ENCODE results near the gene MAN2C1.
A peak's percentile ranks its signal among the peaks of the same experiment; 100 is the strongest.

MAN2C1 gene

DNA sequence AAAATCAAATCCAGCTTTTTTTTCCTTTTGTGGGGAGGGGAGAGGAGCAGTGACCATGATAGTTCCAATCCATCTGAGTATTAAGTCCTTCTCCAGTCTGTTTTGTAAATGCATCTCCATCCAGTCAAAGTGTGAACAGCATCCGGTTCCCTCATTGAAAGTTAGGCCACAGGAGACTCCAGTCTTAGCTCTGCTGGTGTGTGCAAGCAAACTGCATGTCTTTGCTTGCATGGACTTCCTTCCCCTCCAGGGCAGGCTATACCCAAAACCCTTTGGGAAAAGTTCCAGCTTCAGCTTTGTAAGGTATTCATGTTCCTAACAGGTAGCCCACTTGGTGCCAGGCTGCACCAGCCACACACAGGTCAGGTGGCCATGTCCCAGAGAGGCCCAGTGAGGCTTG is 3.1 kb upstream of the MAN2C1 start:
- Histone ChIP-seq H3K4me1 (ENCODE audit: control insufficient read depth, insufficient read depth, low read length) (peaks cover 3% of the 10 kb centered on the region), H3K9me3 (ENCODE audit: control insufficient read depth, insufficient read depth, low read length) (no peaks in the 10 kb centered on the region), H3K27ac (ENCODE audit: low read length) (no peak overlapping the region), H3K36me3 (ENCODE audit: control insufficient read depth, insufficient read depth, low read length) (peaks cover 28% of the 10 kb centered on the region), H3K27me3 (ENCODE audit: control insufficient read depth, insufficient read depth, low read length) (no peaks in the 10 kb centered on the region), H3K4me3 (ENCODE audit: low read length) (no peak overlapping the region)
- no CpG with 5 or more reads among the region's 1 CpG for WGBS (ENCODE audit: insufficient coverage, insufficient read length)
- no peak for DNase-seq (ENCODE audit: low read depth, low spot score)

DNA sequence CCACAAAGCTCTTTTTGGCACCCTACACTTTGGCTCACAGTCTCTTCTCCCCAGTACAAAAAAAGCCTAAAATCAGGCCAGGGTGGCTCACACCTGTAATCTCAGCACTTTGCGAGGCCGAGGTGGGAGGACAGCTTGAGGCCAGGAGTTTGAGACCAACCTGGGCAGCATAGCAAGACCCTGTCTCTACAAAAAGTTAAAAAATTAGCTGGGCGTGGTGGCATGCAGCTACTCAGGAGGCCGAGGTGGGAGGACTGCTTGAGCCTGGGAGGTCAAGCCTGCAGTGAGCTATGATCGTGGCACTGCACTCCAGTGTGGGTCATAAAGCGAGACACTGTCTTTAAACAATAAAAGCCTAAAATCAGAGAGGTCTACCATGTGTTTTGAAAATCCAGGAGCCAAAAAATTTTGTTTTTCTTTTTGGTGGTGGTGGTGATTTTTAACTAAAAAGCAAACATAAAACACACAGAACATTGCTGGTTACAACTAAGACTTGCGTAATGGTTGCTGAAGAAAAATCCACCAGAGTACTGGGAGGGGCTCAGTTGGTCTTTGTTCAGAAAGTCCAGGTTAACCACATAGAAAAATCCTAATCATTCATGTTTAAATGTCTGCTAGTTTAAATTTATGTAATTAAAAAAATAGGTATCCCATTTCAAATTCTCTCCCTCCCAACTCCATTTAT is 1.6 kb upstream of the MAN2C1 start:
- Histone ChIP-seq H3K4me3 (ENCODE audit: low read length) (no peak overlapping the region), H3K4me1 (ENCODE audit: control insufficient read depth, insufficient read depth, low read length) (peaks cover 3% of the 10 kb centered on the region), H3K36me3 (ENCODE audit: control insufficient read depth, insufficient read depth, low read length) (peaks cover 22% of the 10 kb centered on the region), H3K27me3 (ENCODE audit: control insufficient read depth, insufficient read depth, low read length) (no peaks in the 10 kb centered on the region), H3K27ac (ENCODE audit: low read length) (no peak overlapping the region), H3K9me3 (ENCODE audit: control insufficient read depth, insufficient read depth, low read length) (no peaks in the 10 kb centered on the region)
- no CpG with 5 or more reads among the region's 7 CpGs for WGBS (ENCODE audit: insufficient coverage, insufficient read length)
- DNase-seq (ENCODE audit: low read depth, low spot score), result no peak

DNA sequence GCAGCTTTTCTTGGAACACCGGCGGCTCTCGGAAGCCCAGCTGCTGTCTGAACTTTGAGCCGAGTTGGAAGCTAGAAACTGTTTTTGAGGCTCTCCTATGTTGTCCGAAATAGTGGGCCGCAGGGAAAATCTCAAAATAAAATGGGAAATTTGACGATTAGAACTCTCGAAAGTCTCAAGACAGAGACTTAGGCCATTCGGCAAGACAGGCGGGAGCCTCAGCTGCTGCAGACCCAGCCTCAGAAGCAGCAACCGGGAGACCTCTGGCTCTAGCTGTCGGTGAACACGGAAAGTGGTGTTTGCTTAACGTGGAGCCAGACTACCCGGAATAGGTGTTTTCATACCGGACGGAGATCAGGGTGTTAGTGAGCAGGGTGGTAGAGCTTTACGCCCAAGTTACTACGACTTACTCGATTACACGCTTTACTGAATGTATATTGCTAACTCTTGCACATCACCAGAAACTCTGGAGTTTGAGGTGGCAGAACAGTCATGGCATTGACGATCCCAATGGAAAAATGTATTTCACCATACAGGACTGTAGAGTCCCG is 357 bp upstream of the MAN2C1 start:
- H3K36me3 ChIP-seq (ENCODE audit: control insufficient read depth, insufficient read depth, low read length), result peaks cover 15% of the 10 kb centered on the region

DNA sequence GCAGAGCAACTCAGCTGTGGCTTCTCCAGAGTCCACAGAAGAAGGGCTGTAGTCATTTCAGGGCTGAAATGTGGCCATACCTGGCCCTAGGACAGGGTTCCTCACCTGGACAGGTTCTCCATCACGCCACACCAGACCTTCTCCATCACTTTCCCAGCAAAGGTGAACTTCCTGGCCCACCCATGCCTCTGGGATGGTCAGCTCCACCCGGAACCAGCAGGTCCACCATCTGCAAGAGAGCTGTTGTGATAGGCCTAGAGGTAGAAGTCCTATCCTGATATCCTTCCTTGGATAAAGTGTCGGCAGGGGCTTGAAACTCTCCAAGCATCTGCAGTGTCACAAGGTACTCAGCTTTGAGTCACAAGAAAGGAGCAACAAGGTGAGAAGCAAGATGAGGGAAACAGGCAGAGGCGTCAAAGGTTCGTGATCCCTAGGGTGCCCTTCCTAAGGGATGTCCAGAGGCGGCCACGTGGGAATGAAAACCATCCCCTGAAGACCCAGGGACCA is 948 bp downstream of the MAN2C1 start:
- Histone ChIP-seq H3K27ac (ENCODE audit: low read length) (no peak overlapping the region), H3K36me3 (ENCODE audit: control insufficient read depth, insufficient read depth, low read length) (peaks cover 16% of the 10 kb centered on the region), H3K9me3 (ENCODE audit: control insufficient read depth, insufficient read depth, low read length) (no peaks in the 10 kb centered on the region), H3K27me3 (ENCODE audit: control insufficient read depth, insufficient read depth, low read length) (no peaks in the 10 kb centered on the region), H3K4me1 (ENCODE audit: control insufficient read depth, insufficient read depth, low read length) (peaks cover 3% of the 10 kb centered on the region), H3K4me3 (ENCODE audit: low read length) (no peak overlapping the region; the same call in 1 of the 2 replicates)
- WGBS (ENCODE audit: insufficient coverage, insufficient read length), result no CpG with 5 or more reads among the region's 7 CpGs
- DNase-seq (ENCODE audit: low read depth, low spot score), result no peak

More for the DNA sequence above, 357 bp upstream of the MAN2C1 start:
- peak overlapping the region; percentile 87; the same call in 1 of the 2 replicates for H3K4me3 ChIP-seq (ENCODE audit: low read length)
- no peak for DNase-seq (ENCODE audit: low read depth, low spot score)
- no CpG with 5 or more reads among the region's 23 CpGs for WGBS (ENCODE audit: insufficient coverage, insufficient read length)
- H3K27me3 ChIP-seq (ENCODE audit: control insufficient read depth, insufficient read depth, low read length), result no peaks in the 10 kb centered on the region
- no peak overlapping the region for H3K27ac ChIP-seq (ENCODE audit: low read length)
- peaks cover 3% of the 10 kb centered on the region for H3K4me1 ChIP-seq (ENCODE audit: control insufficient read depth, insufficient read depth, low read length)
- H3K9me3 ChIP-seq (ENCODE audit: control insufficient read depth, insufficient read depth, low read length), result no peaks in the 10 kb centered on the region

DNA sequence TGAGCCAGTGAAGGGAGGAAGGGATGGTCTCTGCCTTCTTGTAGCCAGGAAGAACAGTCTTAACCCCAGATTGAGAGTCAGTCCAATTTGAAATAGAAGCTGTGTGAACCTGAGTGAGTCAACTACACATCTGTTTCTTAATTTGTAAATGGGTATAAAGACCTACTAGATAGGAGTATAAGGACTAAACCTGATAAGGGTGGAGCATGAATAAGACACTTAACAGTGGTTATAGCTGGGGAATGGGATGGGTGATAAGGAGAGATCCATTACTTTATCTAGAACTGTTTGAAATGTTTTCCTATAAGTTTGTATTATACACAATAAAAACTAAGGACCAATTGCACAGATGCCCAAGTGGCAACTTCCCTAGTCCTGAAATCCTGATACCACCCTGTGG is 1.4 kb downstream of the MAN2C1 start:
- H3K36me3 ChIP-seq (ENCODE audit: control insufficient read depth, insufficient read depth, low read length), result peaks cover 19% of the 10 kb centered on the region
- no peak overlapping the region for H3K4me3 ChIP-seq (ENCODE audit: low read length)

DNA sequence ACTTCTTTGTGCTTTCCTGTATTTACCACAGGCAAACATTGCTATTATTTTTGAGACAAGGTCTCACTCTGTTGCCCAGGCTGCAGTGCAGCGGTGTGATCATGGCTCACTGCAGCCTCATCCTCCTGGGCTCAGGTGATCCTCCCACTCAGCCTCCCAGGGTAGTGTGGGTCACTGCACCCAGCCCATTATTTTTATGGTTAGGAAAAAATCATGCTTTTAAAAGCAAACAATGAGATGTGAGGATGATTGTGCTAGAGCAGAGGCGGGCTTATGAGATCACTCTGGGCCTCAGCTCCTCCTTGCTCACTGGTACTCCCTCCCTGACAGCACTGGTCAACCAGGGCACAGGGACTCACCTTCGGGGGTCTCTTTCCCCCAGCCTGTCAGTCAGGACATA is 2.2 kb downstream of the MAN2C1 start:
- Histone ChIP-seq H3K36me3 (ENCODE audit: control insufficient read depth, insufficient read depth, low read length) (peaks cover 18% of the 10 kb centered on the region), H3K9me3 (ENCODE audit: control insufficient read depth, insufficient read depth, low read length) (no peaks in the 10 kb centered on the region), H3K27me3 (ENCODE audit: control insufficient read depth, insufficient read depth, low read length) (no peaks in the 10 kb centered on the region), H3K4me1 (ENCODE audit: control insufficient read depth, insufficient read depth, low read length) (peaks cover 3% of the 10 kb centered on the region), H3K27ac (ENCODE audit: low read length) (no peak overlapping the region), H3K4me3 (ENCODE audit: low read length) (no peak overlapping the region)
- no peak for DNase-seq (ENCODE audit: low read depth, low spot score)
- whole genome bisulfite sequencing (ENCODE audit: insufficient coverage, insufficient read length), result no CpG with 5 or more reads among the region's 3 CpGs

More for the DNA sequence above, 1.4 kb downstream of the MAN2C1 start:
- no peaks in the 10 kb centered on the region for H3K27me3 ChIP-seq (ENCODE audit: control insufficient read depth, insufficient read depth, low read length)
- H3K27ac ChIP-seq (ENCODE audit: low read length), result no peak overlapping the region
- H3K9me3 ChIP-seq (ENCODE audit: control insufficient read depth, insufficient read depth, low read length), result no peaks in the 10 kb centered on the region
- peaks cover 3% of the 10 kb centered on the region for H3K4me1 ChIP-seq (ENCODE audit: control insufficient read depth, insufficient read depth, low read length)
- DNase-seq (ENCODE audit: low read depth, low spot score), result no peak

DNA sequence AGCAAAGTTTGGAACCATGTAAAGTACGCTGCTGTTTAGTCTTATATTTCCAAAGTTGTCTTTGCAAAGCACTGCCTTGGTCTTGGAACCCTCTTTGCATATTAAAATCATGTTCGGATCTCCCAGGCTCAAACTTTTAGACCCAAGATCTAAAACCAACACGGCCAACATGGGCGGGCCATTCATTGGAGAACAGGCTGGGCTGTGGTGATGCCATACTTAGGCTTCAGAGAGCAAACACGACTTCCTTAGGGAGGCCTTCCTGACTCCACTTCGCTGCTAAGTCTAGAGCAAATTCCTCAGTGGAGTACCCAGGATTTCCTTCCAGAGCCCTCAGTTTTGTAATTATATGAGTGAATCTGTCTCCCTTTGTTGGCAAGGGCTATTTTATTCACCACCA is 3.5 kb downstream of the MAN2C1 start:
- H3K27me3 ChIP-seq (ENCODE audit: control insufficient read depth, insufficient read depth, low read length), result no peaks in the 10 kb centered on the region
- peaks cover 22% of the 10 kb centered on the region for H3K36me3 ChIP-seq (ENCODE audit: control insufficient read depth, insufficient read depth, low read length)
- no peak for DNase-seq (ENCODE audit: low read depth, low spot score)
- peaks cover 3% of the 10 kb centered on the region for H3K4me1 ChIP-seq (ENCODE audit: control insufficient read depth, insufficient read depth, low read length)
- no peaks in the 10 kb centered on the region for H3K9me3 ChIP-seq (ENCODE audit: control insufficient read depth, insufficient read depth, low read length)
- no peak overlapping the region for H3K4me3 ChIP-seq (ENCODE audit: low read length)
- WGBS (ENCODE audit: insufficient coverage, insufficient read length), result no CpG with 5 or more reads among the region's 6 CpGs
- no peak overlapping the region for H3K27ac ChIP-seq (ENCODE audit: low read length)

DNA sequence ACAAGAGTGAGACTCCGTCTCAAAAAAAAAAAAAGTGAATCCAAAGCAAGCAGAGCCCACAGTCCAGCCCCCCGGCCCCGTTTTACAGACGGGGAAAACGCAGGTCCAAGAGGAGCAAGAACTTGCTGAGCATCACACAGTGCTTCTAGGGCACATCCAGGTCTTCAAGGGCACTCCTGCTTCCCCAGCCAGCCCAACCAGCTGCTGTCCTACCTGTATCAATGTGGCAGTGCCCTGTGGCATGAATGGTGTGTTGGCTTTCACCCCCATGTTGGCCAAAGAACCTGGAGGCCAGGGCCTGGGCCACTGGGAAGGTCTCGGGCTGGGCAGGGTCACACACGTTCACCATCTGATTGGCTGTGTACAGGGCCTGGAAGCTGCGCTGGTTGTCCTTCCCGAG is 4.6 kb downstream of the MAN2C1 start:
- DNase-seq (ENCODE audit: low read depth, low spot score), result no peak
- Histone ChIP-seq H3K27me3 (ENCODE audit: control insufficient read depth, insufficient read depth, low read length) (no peaks in the 10 kb centered on the region), H3K36me3 (ENCODE audit: control insufficient read depth, insufficient read depth, low read length) (peaks cover 28% of the 10 kb centered on the region), H3K9me3 (ENCODE audit: control insufficient read depth, insufficient read depth, low read length) (no peaks in the 10 kb centered on the region), H3K4me1 (ENCODE audit: control insufficient read depth, insufficient read depth, low read length) (peaks cover 3% of the 10 kb centered on the region; the same call in 1 of the 2 replicates), H3K27ac (ENCODE audit: low read length) (no peak overlapping the region), H3K4me3 (ENCODE audit: low read length) (no peak overlapping the region)
- WGBS (ENCODE audit: insufficient coverage, insufficient read length), result no CpG with 5 or more reads among the region's 9 CpGs

DNA sequence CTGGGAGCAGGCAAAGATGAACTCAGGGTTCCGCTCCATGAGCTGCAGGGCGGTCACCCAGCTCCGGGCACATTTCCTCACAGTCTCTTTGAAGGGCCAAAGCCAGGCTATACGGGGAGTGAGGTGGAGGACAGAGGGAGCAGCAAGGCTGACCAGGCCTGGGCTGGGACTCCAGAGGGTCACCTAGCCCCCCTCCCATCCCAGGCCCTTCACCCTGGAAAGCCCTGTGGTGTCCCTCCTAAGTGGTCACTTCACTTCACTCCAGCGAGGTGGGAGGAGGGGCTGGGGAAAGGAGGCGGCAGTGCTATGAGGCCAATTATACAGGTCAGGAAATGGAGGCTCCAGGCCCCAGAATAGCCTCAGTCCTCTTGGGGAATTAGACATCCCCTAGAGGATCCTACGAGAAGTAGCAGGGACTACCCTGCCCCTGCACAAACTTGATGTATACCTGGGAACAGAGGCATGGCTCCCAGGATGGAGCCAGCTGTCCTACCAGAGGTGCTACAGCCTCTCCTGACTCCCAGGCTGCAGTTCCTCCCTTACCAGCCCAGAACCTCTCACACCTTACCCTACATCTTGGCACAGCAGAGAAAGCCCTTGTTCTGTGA is 5.7 kb downstream of the MAN2C1 start:
- peaks cover 3% of the 10 kb centered on the region; the same call in 1 of the 2 replicates for H3K4me1 ChIP-seq (ENCODE audit: control insufficient read depth, insufficient read depth, low read length)
- H3K27me3 ChIP-seq (ENCODE audit: control insufficient read depth, insufficient read depth, low read length), result no peaks in the 10 kb centered on the region
- no peaks in the 10 kb centered on the region for H3K9me3 ChIP-seq (ENCODE audit: control insufficient read depth, insufficient read depth, low read length)
- no CpG with 5 or more reads among the region's 7 CpGs for WGBS (ENCODE audit: insufficient coverage, insufficient read length)
- H3K4me3 ChIP-seq (ENCODE audit: low read length), result no peak overlapping the region
- no peak for DNase-seq (ENCODE audit: low read depth, low spot score)
- peaks cover 32% of the 10 kb centered on the region for H3K36me3 ChIP-seq (ENCODE audit: control insufficient read depth, insufficient read depth, low read length)
- no peak overlapping the region for H3K27ac ChIP-seq (ENCODE audit: low read length)

DNA sequence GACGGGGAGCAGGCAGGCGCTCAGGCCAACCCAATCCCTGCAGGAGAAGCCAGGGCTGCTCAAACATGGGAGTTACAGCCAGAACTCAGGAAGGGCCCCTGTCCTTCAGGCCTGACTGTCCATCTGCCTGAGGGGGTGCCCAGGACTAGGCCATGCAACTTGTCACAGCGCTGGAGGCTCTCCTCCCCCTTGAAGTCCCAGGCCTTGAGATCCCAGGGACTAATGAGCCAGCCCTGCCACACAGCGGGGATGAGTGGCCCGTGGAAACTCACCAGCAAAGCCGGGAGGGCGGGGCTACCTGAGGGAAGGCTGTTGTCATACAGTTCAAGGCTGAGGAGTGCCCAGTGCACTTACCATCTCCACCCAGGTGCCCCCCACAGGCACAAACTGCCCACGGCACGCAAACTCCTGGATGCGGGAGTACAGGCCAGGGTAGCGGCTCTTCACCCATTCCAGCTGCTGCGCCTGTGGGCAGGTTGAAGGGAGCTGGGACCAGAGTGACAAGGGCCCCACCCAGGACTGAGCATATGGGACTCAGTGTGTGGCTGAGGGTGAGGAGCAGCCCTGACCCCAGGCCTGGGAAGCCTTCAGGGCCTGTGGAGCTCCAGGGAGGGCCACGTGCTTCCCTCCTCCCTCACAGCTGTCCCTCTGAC is 6.3 kb downstream of the MAN2C1 start:
- H3K27me3 ChIP-seq (ENCODE audit: control insufficient read depth, insufficient read depth, low read length), result no peaks in the 10 kb centered on the region
- WGBS (ENCODE audit: insufficient coverage, insufficient read length), result no CpG with 5 or more reads among the region's 13 CpGs
- H3K4me3 ChIP-seq (ENCODE audit: low read length), result no peak overlapping the region
- no peaks in the 10 kb centered on the region for H3K4me1 ChIP-seq (ENCODE audit: control insufficient read depth, insufficient read depth, low read length)
- H3K27ac ChIP-seq (ENCODE audit: low read length), result no peak overlapping the region
- H3K9me3 ChIP-seq (ENCODE audit: control insufficient read depth, insufficient read depth, low read length), result no peaks in the 10 kb centered on the region
- no peak for DNase-seq (ENCODE audit: low read depth, low spot score)
- H3K36me3 ChIP-seq (ENCODE audit: control insufficient read depth, insufficient read depth, low read length), result peaks cover 32% of the 10 kb centered on the region

Data from iPS DF 6.9 (cell line).